ENCODE results near the gene NTNG2.

GRCh38 chr9:132155568-132155895, 6.3 kb upstream of the NTNG2 start:
- TF ChIP-seq CTCF (IDR thresholded peaks at IDR 0.05; ENCODE audit: low read length): no peak
- no peak for TF ChIP-seq EZH2 (IDR thresholded peaks at IDR 0.05; ENCODE audit: borderline replicate concordance, low read length)

Measured in OCI-LY1 (cell line).